GM23338 (cell line): Measurements from ENCODE around the gene FAM50A. TPM values are rescaled to one million over a fixed set of nuclear protein-coding genes. Genes with fewer than 3 reads are reported as not detected.

Experiments
- ATAC-seq: fragments of 200-7000 bp; cut with Tn5 transposase; 3 replicates; pipeline ENCODE4 v1.9.1; 2020
- DNase-seq: peaks from one replicate; pipeline ENCODE4 v3.0.0-alpha.2; 2015; ENCODE audit warnings: low spot score
- H2AFZ ChIP-seq: fragments of 200-600 bp; sonication (generic); 2 replicates; pipeline ENCODE4 v1.8.0; 2016; ENCODE audit warnings: antibody characterized with exemption, mild to moderate bottlenecking, moderate library complexity
- H3F3A ChIP-seq: fragments of 200-600 bp; sonication (generic); replicated peaks from 2 replicates; pipeline ENCODE4 v1.8.0; 2017; ENCODE audit warnings: antibody characterized with exemption, mixed run types, low read depth
- H3K27ac ChIP-seq: fragments of 200-600 bp; sonication (generic); 2 replicates; pipeline ENCODE4 v1.6.1; 2016; ENCODE audit warnings: low read depth
- H3K27me3 ChIP-seq: fragments of 200-600 bp; sonication (generic); 2 replicates; pipeline ENCODE4 v1.8.0; 2016; ENCODE audit warnings: mild to moderate bottlenecking, mixed run types, moderate library complexity; ENCODE audit not compliant: insufficient read depth
- H3K36me3 ChIP-seq: fragments of 200-600 bp; sonication (generic); 2 replicates; pipeline ENCODE4 v1.8.0; 2016; ENCODE audit warnings: mild to moderate bottlenecking; ENCODE audit not compliant: insufficient read depth
- H3K4me1 ChIP-seq: fragments of 200-600 bp; sonication (generic); 2 replicates; pipeline ENCODE4 v1.8.0; 2016; ENCODE audit warnings: mild to moderate bottlenecking, moderate library complexity; ENCODE audit not compliant: insufficient read depth
- H3K4me2 ChIP-seq: fragments of 200-600 bp; sonication (generic); 2 replicates; pipeline ENCODE4 v1.7.1; 2017; ENCODE audit warnings: mixed run types
- H3K4me3 ChIP-seq: fragments of 200-600 bp; sonication (generic); 2 replicates; pipeline ENCODE4 v1.6.1; 2016; ENCODE audit warnings: mixed run types
- H3K79me2 ChIP-seq: fragments of 200-600 bp; sonication (generic); replicated peaks from 2 replicates; pipeline ENCODE4 v1.8.0; 2017; ENCODE audit warnings: mild to moderate bottlenecking; ENCODE audit not compliant: insufficient read depth
- H3K9me2 ChIP-seq: fragments of 200-600 bp; sonication (generic); 2 replicates; pipeline ENCODE4 v1.8.0; 2017; ENCODE audit not compliant: insufficient read depth
- H4K20me1 ChIP-seq: fragments of 200-600 bp; sonication (generic); replicated peaks from 2 replicates; pipeline ENCODE4 v1.8.0; 2017; ENCODE audit warnings: mild to moderate bottlenecking; ENCODE audit not compliant: insufficient read depth
- H3K27ac Mint-ChIP-seq: 2 replicates; pipeline ENCODE4 v1.8.0; 2020; ENCODE audit warnings: inconsistent platforms, mild to moderate bottlenecking, moderate library complexity, mixed read lengths
- H3K27me3 Mint-ChIP-seq: 3 replicates; pipeline ENCODE4 v1.8.0; 2022; ENCODE audit warnings: low read depth, mild to moderate bottlenecking, moderate library complexity, mixed read lengths, inconsistent platforms; ENCODE audit not compliant: insufficient read depth, poor library complexity
- H3K36me3 Mint-ChIP-seq: 3 replicates; pipeline ENCODE4 v1.8.0; 2021; ENCODE audit warnings: low read depth, mild to moderate bottlenecking, inconsistent platforms, moderate library complexity, mixed read lengths
- H3K4me1 Mint-ChIP-seq: 3 replicates; pipeline ENCODE4 v1.8.0; 2020; ENCODE audit warnings: mild to moderate bottlenecking, inconsistent platforms, mixed read lengths
- H3K4me3 Mint-ChIP-seq: 3 replicates; pipeline ENCODE4 v1.8.0; 2021; ENCODE audit warnings: moderate library complexity, mild to moderate bottlenecking, inconsistent platforms, mixed read lengths
- H3K9me3 Mint-ChIP-seq: 3 replicates; pipeline ENCODE4 v1.8.0; 2020; ENCODE audit warnings: moderate library complexity, mild to moderate bottlenecking, inconsistent platforms, mixed read lengths
- CREB1 ChIP-seq: fragments of 250-450 bp; sonication (Bioruptor Pico); IDR thresholded peaks from 2 replicates; pipeline ENCODE4 v1.5.0; 2020; ENCODE audit warnings: low read depth, mild to moderate bottlenecking, moderate library complexity
- EZH2 ChIP-seq: fragments of 200-600 bp; sonication (generic); IDR thresholded peaks from one replicate; pipeline ENCODE4 v1.8.0; 2017; ENCODE audit warnings: antibody characterized with exemption, mild to moderate bottlenecking, low read depth; ENCODE audit not compliant: unreplicated experiment
- EZH2phosphoT487 ChIP-seq: fragments of 200-600 bp; sonication (generic); IDR thresholded peaks from one replicate; pipeline ENCODE4 v1.8.1; 2018; ENCODE audit warnings: antibody characterized with exemption; ENCODE audit not compliant: unreplicated experiment
- JUNB ChIP-seq: IDR thresholded peaks from one replicate; pipeline ENCODE4 v1.6.1; 2016; ENCODE audit warnings: antibody characterized with exemption; ENCODE audit not compliant: unreplicated experiment
- NANOG ChIP-seq: IDR thresholded peaks from 2 replicates; pipeline ENCODE4 v1.6.1; 2016; ENCODE audit warnings: antibody characterized with exemption, borderline replicate concordance
- POLR2AphosphoS5 ChIP-seq: IDR thresholded peaks from 2 replicates; pipeline ENCODE4 v1.6.1; 2016; ENCODE audit warnings: antibody characterized with exemption, low read depth
- STAT1 ChIP-seq: IDR thresholded peaks from one replicate; pipeline ENCODE4 v1.6.1; 2016; ENCODE audit warnings: antibody characterized with exemption; ENCODE audit not compliant: unreplicated experiment
- ZNF114 ChIP-seq: fragments of 250-450 bp; sonication (Bioruptor Pico); IDR thresholded peaks from 2 replicates; pipeline ENCODE4 v1.5.0; 2020; ENCODE audit warnings: mild to moderate bottlenecking, moderate library complexity
- ZNF331 ChIP-seq: fragments of 250-450 bp; sonication (Bioruptor Pico); IDR thresholded peaks from 2 replicates; pipeline ENCODE4 v1.5.0; 2020; ENCODE audit warnings: low read depth, mild to moderate bottlenecking, moderate library complexity
- polyA plus RNA-seq: library from polyadenylated mRNA; unstranded; fragments of >200 nt; fragmentation: Nextera tagmentation; extraction: Ambion mirVana; gene quantifications from 2 replicates; pipeline ENCODE4 v1.2.1, GENCODE V29; 2016
- total RNA-seq: library from RNA; depleted of rRNA; stranded (reverse); fragments of >200 nt; shearing (Covaris generic); gene quantifications from 2 replicates; pipeline ENCODE4 v1.2.3, GENCODE V29; 2014
- TF ChIP-seq, protein P1 (sequence below): IDR thresholded peaks from one replicate; pipeline ENCODE4 v1.6.1; 2018; ENCODE audit warnings: antibody characterized with exemption; ENCODE audit not compliant: unreplicated experiment
- TF ChIP-seq, protein P2 (sequence below): IDR thresholded peaks from 2 replicates; pipeline ENCODE4 v1.6.1; 2016; ENCODE audit warnings: antibody characterized with exemption
- TF ChIP-seq, protein P3 (sequence below), 2 experiments: fragments of 200-600 bp in 1 of 2; sonication (generic) in 1 of 2; conservative IDR thresholded peaks; 2 replicates each; pipeline versions ENCODE4 v1.5.1 to v1.6.1; 2016 to 2017; ENCODE audit warnings: antibody characterized with exemption in 2 of 2, low read depth in 2 of 2, mild to moderate bottlenecking in 2 of 2, moderate library complexity in 1 of 2

The FAM50A gene
- total and polyA plus RNA-seq, 2 experiments from 2014 or later, result 23.9 to 77.6 TPM

DNA sequence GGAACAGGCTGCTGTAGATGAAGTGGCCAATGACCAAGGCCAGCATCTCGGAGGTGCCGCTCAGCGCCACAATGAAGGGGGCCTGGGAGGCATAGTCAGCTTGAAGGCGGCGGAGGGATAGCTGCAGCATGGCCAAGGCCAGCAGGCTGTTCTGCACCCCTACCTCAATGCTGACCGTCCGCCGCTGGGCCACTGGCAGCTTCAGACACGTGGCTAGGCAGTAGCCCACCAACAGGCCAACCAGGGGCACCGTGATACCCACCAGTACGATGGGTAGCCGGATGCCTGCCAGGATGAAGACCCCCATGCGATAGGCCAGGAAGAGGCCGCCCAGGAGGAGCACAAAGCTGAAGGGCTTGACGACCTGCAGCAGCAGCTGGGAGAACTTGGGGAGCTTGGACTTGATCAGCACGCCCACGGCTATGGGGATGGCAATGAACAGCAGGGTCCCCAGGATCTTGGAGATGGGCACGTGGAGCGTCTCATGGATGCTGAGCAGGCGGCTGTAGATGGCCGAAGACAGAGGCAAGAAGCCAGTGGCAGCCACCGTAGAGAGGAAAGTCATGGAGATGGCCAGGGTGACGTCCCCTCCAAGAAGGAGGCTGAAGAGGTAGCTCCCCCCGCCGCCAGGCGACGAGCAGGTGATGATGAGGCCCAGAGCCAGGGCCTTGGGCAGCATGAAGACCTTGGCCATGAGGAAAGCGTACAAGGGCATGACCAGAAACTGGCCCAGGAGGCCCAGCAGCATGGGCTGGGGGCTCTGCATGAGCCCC lies 43.8 kb downstream of the FAM50A start (continued):
- TF ChIP-seq CREB1 (CRISPR knock-in tag) (no peak), EZH2phosphoT487 (no peak)
- TF ChIP-seq, protein P1, sequence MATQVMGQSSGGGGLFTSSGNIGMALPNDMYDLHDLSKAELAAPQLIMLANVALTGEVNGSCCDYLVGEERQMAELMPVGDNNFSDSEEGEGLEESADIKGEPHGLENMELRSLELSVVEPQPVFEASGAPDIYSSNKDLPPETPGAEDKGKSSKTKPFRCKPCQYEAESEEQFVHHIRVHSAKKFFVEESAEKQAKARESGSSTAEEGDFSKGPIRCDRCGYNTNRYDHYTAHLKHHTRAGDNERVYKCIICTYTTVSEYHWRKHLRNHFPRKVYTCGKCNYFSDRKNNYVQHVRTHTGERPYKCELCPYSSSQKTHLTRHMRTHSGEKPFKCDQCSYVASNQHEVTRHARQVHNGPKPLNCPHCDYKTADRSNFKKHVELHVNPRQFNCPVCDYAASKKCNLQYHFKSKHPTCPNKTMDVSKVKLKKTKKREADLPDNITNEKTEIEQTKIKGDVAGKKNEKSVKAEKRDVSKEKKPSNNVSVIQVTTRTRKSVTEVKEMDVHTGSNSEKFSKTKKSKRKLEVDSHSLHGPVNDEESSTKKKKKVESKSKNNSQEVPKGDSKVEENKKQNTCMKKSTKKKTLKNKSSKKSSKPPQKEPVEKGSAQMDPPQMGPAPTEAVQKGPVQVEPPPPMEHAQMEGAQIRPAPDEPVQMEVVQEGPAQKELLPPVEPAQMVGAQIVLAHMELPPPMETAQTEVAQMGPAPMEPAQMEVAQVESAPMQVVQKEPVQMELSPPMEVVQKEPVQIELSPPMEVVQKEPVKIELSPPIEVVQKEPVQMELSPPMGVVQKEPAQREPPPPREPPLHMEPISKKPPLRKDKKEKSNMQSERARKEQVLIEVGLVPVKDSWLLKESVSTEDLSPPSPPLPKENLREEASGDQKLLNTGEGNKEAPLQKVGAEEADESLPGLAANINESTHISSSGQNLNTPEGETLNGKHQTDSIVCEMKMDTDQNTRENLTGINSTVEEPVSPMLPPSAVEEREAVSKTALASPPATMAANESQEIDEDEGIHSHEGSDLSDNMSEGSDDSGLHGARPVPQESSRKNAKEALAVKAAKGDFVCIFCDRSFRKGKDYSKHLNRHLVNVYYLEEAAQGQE, result no peak

DNA sequence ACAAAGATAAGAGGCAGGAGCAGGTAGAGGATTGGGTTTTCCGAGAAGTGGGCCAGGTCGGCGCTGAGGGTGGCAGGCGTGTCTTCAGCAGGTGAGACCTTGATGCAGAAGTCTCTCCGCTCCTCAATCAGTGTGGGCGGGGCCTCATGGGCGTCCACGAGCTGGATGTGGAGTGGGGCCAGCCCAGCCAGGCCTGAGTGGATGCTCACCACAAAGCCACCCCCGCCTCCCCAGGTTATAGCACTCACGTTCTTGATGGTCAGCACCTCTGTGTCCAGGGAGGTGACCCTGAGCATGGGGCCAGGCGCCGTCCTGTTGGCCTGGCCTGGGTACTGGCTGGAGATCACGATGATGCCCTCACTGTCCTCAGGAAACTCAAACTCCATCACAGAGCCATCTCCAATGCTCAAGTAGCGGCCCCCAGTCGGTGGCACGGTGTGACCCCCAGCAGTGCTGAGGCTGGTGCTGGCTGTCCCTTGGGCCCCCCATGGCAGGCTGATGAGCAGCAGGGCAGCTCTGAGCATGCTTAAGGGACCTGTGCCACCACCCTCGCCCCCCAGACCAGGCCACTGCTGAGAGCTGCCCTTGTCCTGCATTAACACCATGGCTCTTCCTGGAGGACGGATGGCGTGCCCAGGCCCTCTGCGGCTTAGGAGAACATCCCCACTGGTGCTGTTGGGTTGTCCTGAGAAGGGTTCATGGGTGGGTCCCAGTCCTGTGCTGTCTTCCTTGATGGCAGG lies 44.6 kb downstream of the FAM50A start:
- Histone ChIP-seq H3K4me2 (no peak overlapping the region), H3K9me2 (no peaks in the 10 kb centered on the region), H3K4me1 (no peaks in the 10 kb centered on the region), H3F3A (no peaks in the 10 kb centered on the region), H2AFZ (no peak overlapping the region), H4K20me1 (no peaks in the 10 kb centered on the region; the same call in 1 of the 2 replicates), H3K36me3 (no peaks in the 10 kb centered on the region), H3K4me3 (no peak overlapping the region), H3K27ac (no peak overlapping the region), H3K79me2 (no peaks in the 10 kb centered on the region), H3K27me3 (no peaks in the 10 kb centered on the region)
- Mint-ChIP-seq H3K27me3 (peaks cover 15% of the 10 kb centered on the region), H3K4me1 (peaks cover 4% of the 10 kb centered on the region; the same call in 2 of the 3 replicates), H3K27ac (no peak overlapping the region), H3K4me3 (no peak overlapping the region), H3K9me3 (no peaks in the 10 kb centered on the region), H3K36me3 (peaks cover 3% of the 10 kb centered on the region; the same call in 2 of the 3 replicates)
- no peak for DNase-seq
- no peak for ATAC-seq
- TF ChIP-seq EZH2phosphoT487 (no peak), JUNB (no peak), ZNF331 (CRISPR knock-in tag) (no peak), NANOG (no peak), STAT1 (no peak), EZH2 (no peak), ZNF114 (CRISPR knock-in tag) (no peak), CREB1 (CRISPR knock-in tag) (no peak), POLR2AphosphoS5 (no peak)
- TF ChIP-seq, protein P2, sequence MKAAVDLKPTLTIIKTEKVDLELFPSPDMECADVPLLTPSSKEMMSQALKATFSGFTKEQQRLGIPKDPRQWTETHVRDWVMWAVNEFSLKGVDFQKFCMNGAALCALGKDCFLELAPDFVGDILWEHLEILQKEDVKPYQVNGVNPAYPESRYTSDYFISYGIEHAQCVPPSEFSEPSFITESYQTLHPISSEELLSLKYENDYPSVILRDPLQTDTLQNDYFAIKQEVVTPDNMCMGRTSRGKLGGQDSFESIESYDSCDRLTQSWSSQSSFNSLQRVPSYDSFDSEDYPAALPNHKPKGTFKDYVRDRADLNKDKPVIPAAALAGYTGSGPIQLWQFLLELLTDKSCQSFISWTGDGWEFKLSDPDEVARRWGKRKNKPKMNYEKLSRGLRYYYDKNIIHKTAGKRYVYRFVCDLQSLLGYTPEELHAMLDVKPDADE, result no peak
- TF ChIP-seq, protein P3, sequence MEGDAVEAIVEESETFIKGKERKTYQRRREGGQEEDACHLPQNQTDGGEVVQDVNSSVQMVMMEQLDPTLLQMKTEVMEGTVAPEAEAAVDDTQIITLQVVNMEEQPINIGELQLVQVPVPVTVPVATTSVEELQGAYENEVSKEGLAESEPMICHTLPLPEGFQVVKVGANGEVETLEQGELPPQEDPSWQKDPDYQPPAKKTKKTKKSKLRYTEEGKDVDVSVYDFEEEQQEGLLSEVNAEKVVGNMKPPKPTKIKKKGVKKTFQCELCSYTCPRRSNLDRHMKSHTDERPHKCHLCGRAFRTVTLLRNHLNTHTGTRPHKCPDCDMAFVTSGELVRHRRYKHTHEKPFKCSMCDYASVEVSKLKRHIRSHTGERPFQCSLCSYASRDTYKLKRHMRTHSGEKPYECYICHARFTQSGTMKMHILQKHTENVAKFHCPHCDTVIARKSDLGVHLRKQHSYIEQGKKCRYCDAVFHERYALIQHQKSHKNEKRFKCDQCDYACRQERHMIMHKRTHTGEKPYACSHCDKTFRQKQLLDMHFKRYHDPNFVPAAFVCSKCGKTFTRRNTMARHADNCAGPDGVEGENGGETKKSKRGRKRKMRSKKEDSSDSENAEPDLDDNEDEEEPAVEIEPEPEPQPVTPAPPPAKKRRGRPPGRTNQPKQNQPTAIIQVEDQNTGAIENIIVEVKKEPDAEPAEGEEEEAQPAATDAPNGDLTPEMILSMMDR (conservative IDR thresholded peaks at IDR 0.05; ENCODE audit: low read depth in 2 of 2), result no peak
- TF ChIP-seq, protein P1, result no peak
